B cell (primary cell): ENCODE results near the gene RAB3D. TPM values are rescaled to one million over a fixed set of nuclear protein-coding genes. Genes with fewer than 3 reads are reported as not detected.

Experiments
- ATAC-seq: fragments of 200-7000 bp; cut with Tn5 transposase; one replicate; pipeline ENCODE4 v1.10.0; 2021; ENCODE audit warnings: low read depth, mild to moderate bottlenecking, moderate number of reproducible peaks, moderate library complexity
- CTCF ChIA-PET: fragments of 350-600 bp; sonication (Branson Sonifier 250); formaldehyde crosslinking; loops from one replicate; lab custom pipeline; 2021; ENCODE audit warnings: antibody characterized with exemption, inconsistent platforms; lab: Charles Lee
- POLR2A ChIA-PET: fragments of 350-600 bp; sonication (Branson Sonifier 250); formaldehyde crosslinking; loops from one replicate; lab custom pipeline; 2021; ENCODE audit warnings: antibody characterized with exemption; lab: Charles Lee
- DNase-seq: peaks from one replicate; pipeline ENCODE4 v3.0.0; 2013
- H2AFZ ChIP-seq: 2 replicates; pipeline ENCODE4 v1.6.1; 2012; ENCODE audit warnings: mild to moderate bottlenecking, low read depth, low read length; ENCODE audit not compliant: insufficient read depth, poor library complexity, severe bottlenecking
- H3K27ac ChIP-seq, 2 donors: 1 replicate in 1 of 2; 2 replicates in 1 of 2; pipeline ENCODE4 v1.5.1; 2012 to 2013; ENCODE audit warnings: low read length in 2 of 2, mild to moderate bottlenecking in 2 of 2, moderate library complexity in 1 of 2
- H3K27me3 ChIP-seq, 4 experiments: fragments of 200-600 bp in 1 of 4; sonication (generic) in 1 of 4; replicated peaks in 1 of 4; 1 replicate in 2 of 4; 2 replicates in 2 of 4; pipeline versions ENCODE4 v1.6.1 to v1.7.0; 2013 to 2016; ENCODE audit warnings: low read length in 3 of 4, mild to moderate bottlenecking in 2 of 4, mixed read lengths in 1 of 4, moderate library complexity in 1 of 4; ENCODE audit not compliant: insufficient read depth in 4 of 4, control insufficient read depth in 3 of 4; ENCODE audit errors: control extremely low read depth in 1 of 4
- H3K36me3 ChIP-seq, 2 experiments: replicated peaks in 1 of 2; 1 replicate in 1 of 2; 2 replicates in 1 of 2; pipeline versions ENCODE4 v1.6.1 to v1.7.1; 2013; ENCODE audit warnings: low read length in 1 of 2; ENCODE audit not compliant: insufficient read depth in 2 of 2, control insufficient read depth in 1 of 2; ENCODE audit errors: control extremely low read depth in 1 of 2, extremely low read depth in 1 of 2
- H3K4me1 ChIP-seq, 2 donors: fragments of 200-600 bp in 1 of 2; sonication (generic) in 1 of 2; 1 replicate in 1 of 2; 2 replicates in 1 of 2; pipeline versions ENCODE4 v1.5.1 to v1.6.1; 2013 to 2017; ENCODE audit warnings: low read length in 2 of 2; ENCODE audit not compliant: control insufficient read depth in 2 of 2, insufficient read depth in 2 of 2
- H3K4me2 ChIP-seq: replicated peaks from 2 replicates; pipeline ENCODE3; 2012; ENCODE audit warnings: mild to moderate bottlenecking, low read depth, low read length; ENCODE audit not compliant: poor library complexity, severe bottlenecking
- H3K4me3 ChIP-seq, 5 experiments: fragments of 200-600 bp in 1 of 5; sonication (generic) in 1 of 5; 1 replicate in 3 of 5; 2 replicates in 2 of 5; pipeline versions ENCODE4 v1.5.1 to v1.7.0; 2011 to 2016; ENCODE audit warnings: low read length in 4 of 5, mild to moderate bottlenecking in 4 of 5, low read depth in 2 of 5, control low read depth in 1 of 5, moderate library complexity in 1 of 5; ENCODE audit not compliant: insufficient read depth in 1 of 5; ENCODE audit errors: control extremely low read depth in 1 of 5, extremely low read depth in 1 of 5
- H3K79me2 ChIP-seq: fragments of 200-600 bp; sonication (generic); one replicate; pipeline ENCODE4 v1.6.0; 2016; ENCODE audit warnings: low read length; ENCODE audit not compliant: control insufficient read depth, insufficient read depth
- H3K9ac ChIP-seq: fragments of 200-600 bp; sonication (generic); 2 replicates; pipeline ENCODE4 v1.6.1; 2017; ENCODE audit warnings: mild to moderate bottlenecking, low read length, moderate library complexity
- H3K9me3 ChIP-seq, 3 donors: one replicate each; pipeline versions ENCODE4 v1.6.1 to v1.7.1; 2013; ENCODE audit warnings: low read length in 2 of 3; ENCODE audit not compliant: control insufficient read depth in 2 of 3, insufficient read depth in 1 of 3; ENCODE audit errors: control extremely low read depth in 1 of 3
- H4K20me1 ChIP-seq: 2 replicates; pipeline ENCODE4 v1.6.0; 2012; ENCODE audit warnings: mild to moderate bottlenecking, low read length; ENCODE audit not compliant: insufficient read depth, control insufficient read depth, poor library complexity, severe bottlenecking
- H3K27ac Mint-ChIP-seq: one replicate; pipeline ENCODE4 v1.8.0; 2021; ENCODE audit warnings: mixed read lengths
- H3K27me3 Mint-ChIP-seq: one replicate; pipeline ENCODE4 v1.8.0; 2021; ENCODE audit warnings: mixed read lengths
- H3K4me1 Mint-ChIP-seq: one replicate; pipeline ENCODE4 v1.8.0; 2021; ENCODE audit warnings: mixed read lengths
- H3K4me3 Mint-ChIP-seq: one replicate; pipeline ENCODE4 v1.8.0; 2021; ENCODE audit warnings: mixed read lengths
- H3K9me3 Mint-ChIP-seq: one replicate; pipeline ENCODE4 v1.8.0; 2022; ENCODE audit warnings: mixed read lengths; ENCODE audit not compliant: insufficient read depth
- CTCF ChIP-seq: fragments of 200-600 bp; IDR thresholded peaks from one replicate; pipeline ENCODE4 v1.8.0; 2022; ENCODE audit warnings: antibody characterized with exemption, mild to moderate bottlenecking
- EZH2 ChIP-seq: IDR thresholded peaks from 2 replicates; pipeline ENCODE4 v1.6.1; 2012; ENCODE audit warnings: borderline replicate concordance, low read depth, mild to moderate bottlenecking, moderate library complexity, low read length; ENCODE audit not compliant: insufficient read depth, poor library complexity, severe bottlenecking
- WGBS: methylation state at CpG from one replicate; pipeline ENCODE4 v1.1.5; 2013; ENCODE audit warnings: missing lambda C conversion rate; ENCODE audit not compliant: insufficient coverage; 5-methylcytosine and 5-hydroxymethylcytosine counted together
- intact Hi-C: fragments of 100-400 bp; cut with micrococcal nuclease; formaldehyde crosslinking; loops from one replicate; pipeline ENCODE4 v1.10.0; 2022
- polyA plus RNA-seq: library from polyadenylated mRNA; depleted of rRNA; stranded (reverse); fragments of >200 nt; gene quantifications from 2 replicates; pipeline ENCODE4 v1.2.3, GENCODE V29; 2012
- total RNA-seq, 2 donors: library from RNA; stranded (reverse); fragments of 120-200 nt in 1 of 2; gene quantifications; 1 replicate in 1 of 2; 2 replicates in 1 of 2; pipeline versions ENCODE4 v1.2.3 to v1.2.4, GENCODE V29; 2013 to 2022

Gene RAB3D
- total and polyA plus RNA-seq, 2 donors (not counting 1 experiment from before 2014, with no cell fraction given): 5.3 to 8.9 TPM

GRCh38 chr19:11375143-11375948 lies 35.9 kb upstream of the RAB3D start:
- Histone ChIP-seq H3K79me2 (peaks cover 16% of the 10 kb centered on the region), H3K27ac (peak overlapping the region; percentile 70 to 88), H3K4me2 (peak overlapping the region; percentile 96), H4K20me1 (no peaks in the 10 kb centered on the region), H3K27me3 (no peaks in the 10 kb centered on the region), H2AFZ (peak overlapping the region; percentile 84), H3K9me3 (no peaks in the 10 kb centered on the region), H3K9ac (peak overlapping the region; percentile 82), H3K4me3 (peak overlapping the region; percentile 64 to 83 (median 74)), H3K4me1 (peaks cover 31 to 36% of the 10 kb centered on the region in 2 donors), H3K36me3 (no peaks in the 10 kb centered on the region)
- intact Hi-C loops: loop anchor here (2.0 to 10.0 kb wide), 2 partner anchors 83 to 1561 kb away; partner anchors contain the start of gene FBXL12
- no peak overlapping the region for H3K4me3 Mint-ChIP-seq
- TF ChIP-seq CTCF (no peak), EZH2 (no peak)
- 6% methylated on average over 24 of the region's 27 CpGs for WGBS
- DNase-seq (peak; percentile 79), ATAC-seq (peak; percentile 9)
- POLR2A ChIA-PET: interaction anchor here (0.5 to 2.5 kb wide), 11 partner anchors 8 to 914 kb away, joined by 3 to 23 read pairs (median 6); partner anchors contain the start of genes CCDC159, EPOR, RAB3D and TMEM205
- H3K9me3 Mint-ChIP-seq: no peaks in the 10 kb centered on the region
- CTCF ChIA-PET: interaction anchor here (0.5 to 4.6 kb wide), 11 partner anchors 8 to 110 kb away, joined by 3 to 37 read pairs (median 5); partner anchors contain the start of gene EPOR
- no peaks in the 10 kb centered on the region for H3K27me3 Mint-ChIP-seq
- H3K4me1 Mint-ChIP-seq: peaks cover 20% of the 10 kb centered on the region
- H3K27ac Mint-ChIP-seq: no peak overlapping the region
